Breast epithelium (tissue), 4 donors: ENCODE data around the gene PRKD1. TPM values are rescaled to one million over a fixed set of nuclear protein-coding genes. Genes with fewer than 3 reads are reported as not detected.
A peak's percentile ranks its signal among the peaks of the same experiment; 100 is the strongest.

Source experiments
- DNase-seq, 2 donors: peaks; one replicate each; pipeline ENCODE4 v3.0.0-alpha.2; 2019; ENCODE audit warnings: low spot score in 2 of 2
- H3K27ac ChIP-seq, 2 donors: fragments of 200-600 bp; sonication (generic) in 1 of 2; one replicate each; pipeline ENCODE4 v1.5.1; 2016 to 2019; ENCODE audit warnings: mild to moderate bottlenecking in 1 of 2
- H3K27me3 ChIP-seq, 2 donors: fragments of 200-600 bp; sonication (generic) in 1 of 2; one replicate each; pipeline versions ENCODE4 v1.5.1 to v1.6.0; 2017 to 2019; ENCODE audit warnings: control low read depth in 1 of 2, mild to moderate bottlenecking in 1 of 2
- H3K36me3 ChIP-seq: fragments of 200-600 bp; one replicate; pipeline ENCODE4 v1.5.1; 2019
- H3K4me1 ChIP-seq, 2 donors: fragments of 200-600 bp; sonication (generic); one replicate each; pipeline ENCODE4 v1.5.1; 2016 to 2019; ENCODE audit warnings: control low read depth in 1 of 2
- H3K4me3 ChIP-seq, 3 donors: fragments of 200-600 bp; sonication (generic); 1 replicate in 2 of 3; 2 replicates in 1 of 3; pipeline ENCODE4 v1.5.1; 2016 to 2019; ENCODE audit warnings: mild to moderate bottlenecking in 3 of 3, moderate library complexity in 2 of 3
- H3K9me3 ChIP-seq, 2 donors: fragments of 200-600 bp; sonication (generic) in 1 of 2; one replicate each; pipeline ENCODE4 v1.5.1; 2016 to 2019; ENCODE audit warnings: control low read depth in 1 of 2
- CTCF ChIP-seq, 3 donors: fragments of 450-650 bp; IDR thresholded peaks; one replicate each; pipeline ENCODE4 v1.5.1; 2016 to 2017; ENCODE audit warnings: antibody characterized with exemption in 3 of 3, mild to moderate bottlenecking in 3 of 3, moderate library complexity in 3 of 3
- POLR2A ChIP-seq: fragments of 450-650 bp; IDR thresholded peaks from one replicate; pipeline ENCODE4 v1.6.1; 2016; ENCODE audit warnings: antibody characterized with exemption, mild to moderate bottlenecking, moderate library complexity
- POLR2AphosphoS5 ChIP-seq, 3 donors: sonication (generic); formaldehyde crosslinking; IDR thresholded peaks; one replicate each; pipeline ENCODE4 v1.6.1; 2017; ENCODE audit warnings: antibody characterized with exemption in 3 of 3
- intact Hi-C: fragments of 100-400 bp; cut with DNase I; formaldehyde crosslinking; loops from one replicate; pipeline ENCODE4 v1.15.1; 2023; ENCODE audit warnings: low total_unique reads
- total RNA-seq, 3 donors: library from RNA; depleted of rRNA; stranded (reverse); fragments of >200 nt; gene quantifications; one replicate each; pipeline ENCODE4 v1.1.0, GENCODE V29; 2016

PRKD1 gene
- total RNA-seq, 3 donors from 2014 or later = 14.1 to 26.1 (median 22.7) TPM

- Histone ChIP-seq H3K4me1 (peaks cover 0 to 8% of the 10 kb centered on the region in 2 donors), H3K4me3 (peak overlapping the region; percentile 60 to 75 (median 75)), H3K9me3 (no peaks in the 10 kb centered on the region), H3K36me3 (no peaks in the 10 kb centered on the region), H3K27me3 (no peaks in the 10 kb centered on the region), H3K27ac (peak overlapping the region; percentile 76 to 87)
- no peak for TF ChIP-seq POLR2AphosphoS5 (IDR thresholded peaks at IDR 0.05)
- TF ChIP-seq CTCF (IDR thresholded peaks at IDR 0.05) = no peak
- TF ChIP-seq POLR2A = no peak
- DNase-seq = no peak
- intact Hi-C loops = no loop called here
Observed at GRCh38 chr14:29926701-29927375, 809 bp downstream of the PRKD1 start.

- no peak overlapping the region for H3K27ac ChIP-seq
- H3K36me3 ChIP-seq = no peaks in the 10 kb centered on the region
- peaks cover 0 to 8% of the 10 kb centered on the region in 2 donors for H3K4me1 ChIP-seq
- TF ChIP-seq CTCF (IDR thresholded peaks at IDR 0.05) = no peak
- no peak for TF ChIP-seq POLR2AphosphoS5 (IDR thresholded peaks at IDR 0.05)
- no peak for TF ChIP-seq POLR2A
- no peaks in the 10 kb centered on the region for H3K27me3 ChIP-seq
- H3K9me3 ChIP-seq = no peaks in the 10 kb centered on the region
- H3K4me3 ChIP-seq = peak overlapping the region; percentile 60 to 75 (median 75)
- no peak for DNase-seq
- intact Hi-C loops = no loop called here
Observed at GRCh38 chr14:29926228-29926627, 1.4 kb downstream of the PRKD1 start.

- intact Hi-C loops = no loop called here
- Histone ChIP-seq H3K36me3 (no peaks in the 10 kb centered on the region), H3K4me3 (peak overlapping the region; percentile 60 to 75 (median 75)), H3K9me3 (no peaks in the 10 kb centered on the region), H3K27ac (no peak overlapping the region), H3K4me1 (peaks cover 0 to 8% of the 10 kb centered on the region in 2 donors), H3K27me3 (no peaks in the 10 kb centered on the region)
- no peak for TF ChIP-seq CTCF (IDR thresholded peaks at IDR 0.05)
- no peak for TF ChIP-seq POLR2AphosphoS5 (IDR thresholded peaks at IDR 0.05)
- TF ChIP-seq POLR2A = no peak
- no peak for DNase-seq
Observed at GRCh38 chr14:29925736-29926135, 1.9 kb downstream of the PRKD1 start.

- H3K4me1 ChIP-seq = peaks cover 0 to 8% of the 10 kb centered on the region in 2 donors
- H3K36me3 ChIP-seq = no peaks in the 10 kb centered on the region
- no peaks in the 10 kb centered on the region for H3K27me3 ChIP-seq
- TF ChIP-seq POLR2A (no peak), POLR2AphosphoS5 (IDR thresholded peaks at IDR 0.05) (no peak), CTCF (IDR thresholded peaks at IDR 0.05) (no peak)
- H3K4me3 ChIP-seq = peak overlapping the region; percentile 60 to 75 (median 75)
- DNase-seq = no peak
- H3K9me3 ChIP-seq = no peaks in the 10 kb centered on the region
- intact Hi-C loops = no loop called here
- no peak overlapping the region for H3K27ac ChIP-seq
Observed at GRCh38 chr14:29925101-29925722, 2.4 kb downstream of the PRKD1 start.

- DNase-seq = no peak
- no peaks in the 10 kb centered on the region for H3K27me3 ChIP-seq
Observed at GRCh38 chr14:29919845-29920244, 7.8 kb downstream of the PRKD1 start.

More at GRCh38 chr14:29919845-29920244, 7.8 kb downstream of the PRKD1 start:
- no peak for TF ChIP-seq POLR2A
- TF ChIP-seq CTCF (IDR thresholded peaks at IDR 0.05) = no peak
- TF ChIP-seq POLR2AphosphoS5 (IDR thresholded peaks at IDR 0.05) = no peak
- intact Hi-C loops = no loop called here
- no peaks in the 10 kb centered on the region for H3K9me3 ChIP-seq
- no peak overlapping the region for H3K4me3 ChIP-seq
- no peak overlapping the region for H3K27ac ChIP-seq
- no peaks in the 10 kb centered on the region for H3K4me1 ChIP-seq
- no peaks in the 10 kb centered on the region for H3K36me3 ChIP-seq
